HG03060 (cell line): ENCODE results near the gene CCDC7.
"Not testable (repeated sequence)": the region's sequence is repeated elsewhere in the genome, so short reads cannot be mapped to it uniquely, and the experiment has no call there.

Source experiments
- ATAC-seq: cut with Tn5 transposase; IDR thresholded peaks from one replicate; pipeline ENCODE4 v1.9.1; 2021; ENCODE audit warnings: low read depth, moderate number of reproducible peaks; ENCODE audit not compliant: unreplicated experiment

Gene CCDC7

DNA sequence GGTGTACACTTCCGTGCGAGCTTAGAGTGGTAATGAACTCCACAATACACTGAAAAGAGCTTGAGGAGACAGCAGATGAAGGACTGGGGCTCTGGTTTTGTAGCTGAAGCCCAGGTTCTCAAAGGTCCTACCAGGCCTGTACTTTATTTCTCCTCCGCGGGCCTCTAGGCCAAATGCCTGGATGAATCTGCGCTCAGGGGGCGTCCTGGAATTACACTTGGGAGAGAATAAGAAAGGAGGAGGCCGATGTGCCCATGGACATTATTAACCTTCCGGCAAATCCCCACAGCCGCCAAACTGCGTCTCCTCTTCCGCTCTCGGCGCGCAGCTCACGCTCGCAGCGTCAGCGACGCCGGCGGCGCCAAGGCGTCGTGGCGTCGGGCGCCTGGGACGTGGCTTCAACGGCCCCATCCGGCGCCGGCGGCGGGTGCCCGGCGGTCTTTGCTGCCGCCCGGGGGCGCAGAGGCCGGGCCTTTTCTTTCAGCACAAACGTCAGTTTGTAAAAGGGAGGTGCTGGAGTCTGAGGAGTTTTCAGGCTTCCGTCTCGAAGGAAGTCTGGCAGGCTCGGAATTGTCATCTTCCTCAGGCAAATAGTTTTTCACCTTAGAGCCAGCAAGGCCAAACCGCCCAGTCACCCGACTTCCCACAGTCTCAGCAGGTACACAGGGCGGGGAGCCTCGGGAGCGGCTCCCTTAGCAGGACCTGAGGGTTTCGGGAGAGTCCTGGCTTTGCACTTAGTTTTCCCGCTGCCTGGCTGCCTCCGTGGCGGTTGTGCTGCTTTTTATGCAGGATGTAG is at the start of gene CCDC7:
Gene CCDC7 (plus strand): TSS at position 401 of the 796 bp plus-strand sequence. CDS start 5,503 bp downstream, outside the sequence.
- ATAC-seq = peak; percentile 85

GRCh38 chr10:32397163-32397562 is 48.8 kb upstream of the CCDC7 start:
- ATAC-seq = not testable (repeated sequence)

- not testable (repeated sequence) for ATAC-seq
Measured at GRCh38 chr10:32399720-32400119, 46.2 kb upstream of the CCDC7 start.

- ATAC-seq = no peak
Measured at GRCh38 chr10:32400961-32401360, 45.0 kb upstream of the CCDC7 start.

DNA sequence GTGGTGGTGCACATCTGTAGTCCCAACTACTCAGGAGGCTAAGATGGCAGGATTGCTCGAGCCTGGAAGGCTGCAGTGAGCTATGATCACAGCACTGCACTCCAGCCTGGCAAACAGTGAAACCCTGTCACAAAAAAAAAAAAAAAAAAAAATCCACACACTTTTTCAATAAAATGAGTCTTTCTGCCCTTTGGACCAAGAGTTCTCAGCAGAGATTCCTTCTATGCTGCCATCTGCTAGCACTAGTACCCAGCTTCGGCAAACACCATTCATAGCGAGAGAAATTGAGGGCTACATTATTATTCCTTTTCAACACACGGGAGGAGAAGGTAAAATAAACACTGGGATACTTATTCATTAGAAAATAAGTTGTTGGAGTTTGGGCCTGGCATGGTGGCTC is 43.4 kb upstream of the CCDC7 start:
- no peak for ATAC-seq

DNA sequence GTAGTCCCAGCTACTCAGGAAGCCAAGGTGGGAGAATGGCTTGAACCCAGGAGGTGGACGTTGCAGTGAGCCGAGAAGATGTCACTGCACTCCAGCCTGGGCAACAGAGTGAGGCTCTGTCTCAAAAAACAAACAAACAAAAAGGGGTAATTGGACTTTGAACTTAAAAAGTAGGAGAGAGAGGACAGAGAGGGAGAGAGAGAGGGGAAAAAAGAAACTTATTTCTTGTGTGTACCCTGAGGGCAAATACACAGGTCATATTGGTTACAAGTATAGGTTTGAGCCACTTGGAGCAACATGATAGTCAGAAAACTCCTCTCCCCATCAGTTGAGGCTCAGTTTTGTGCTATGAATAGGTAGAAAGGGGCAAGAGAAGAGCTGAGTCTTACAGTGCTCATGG is 42.8 kb upstream of the CCDC7 start:
- ATAC-seq = no peak

GRCh38 chr10:32408690-32409089 is 37.2 kb upstream of the CCDC7 start:
- ATAC-seq = no peak

DNA sequence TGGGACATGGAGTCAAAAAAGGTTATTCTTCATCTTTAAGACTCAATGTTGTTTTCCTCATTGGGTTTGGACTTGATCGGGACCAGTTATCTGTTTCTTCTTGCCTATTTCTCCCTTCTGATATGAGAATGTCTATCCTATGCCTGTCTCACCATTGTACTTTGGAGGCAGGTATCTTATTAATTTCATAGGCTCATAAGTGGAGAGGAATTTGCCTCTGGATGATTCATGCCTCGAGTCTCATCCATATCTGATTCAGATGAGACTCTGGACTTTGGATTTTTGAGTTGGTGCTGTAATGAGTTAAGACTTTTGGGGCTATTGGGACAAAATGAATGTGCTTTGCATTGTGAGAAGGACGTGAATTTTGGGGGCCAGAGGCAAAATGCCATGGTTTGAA is 36.2 kb upstream of the CCDC7 start:
- no peak for ATAC-seq

DNA sequence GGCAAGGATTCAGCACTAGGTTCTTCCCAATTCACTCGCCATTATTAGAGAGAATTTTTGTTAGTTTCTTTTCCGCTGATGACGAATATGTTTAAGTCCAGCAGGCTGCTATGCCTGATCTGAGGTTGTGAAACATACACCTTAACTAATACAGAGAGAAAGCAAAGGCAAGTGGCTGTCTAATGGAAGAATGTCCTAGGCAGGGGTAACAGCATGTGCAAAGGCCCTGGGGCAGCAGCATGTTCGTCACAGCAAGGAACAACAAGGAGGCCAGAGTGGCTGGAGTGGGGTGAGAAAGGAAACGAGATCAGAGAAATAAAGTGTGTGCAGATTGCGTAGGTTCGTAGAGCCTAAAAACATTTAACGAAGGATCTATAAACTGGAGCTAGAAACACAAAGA is 35.4 kb upstream of the CCDC7 start:
- no peak for ATAC-seq

DNA sequence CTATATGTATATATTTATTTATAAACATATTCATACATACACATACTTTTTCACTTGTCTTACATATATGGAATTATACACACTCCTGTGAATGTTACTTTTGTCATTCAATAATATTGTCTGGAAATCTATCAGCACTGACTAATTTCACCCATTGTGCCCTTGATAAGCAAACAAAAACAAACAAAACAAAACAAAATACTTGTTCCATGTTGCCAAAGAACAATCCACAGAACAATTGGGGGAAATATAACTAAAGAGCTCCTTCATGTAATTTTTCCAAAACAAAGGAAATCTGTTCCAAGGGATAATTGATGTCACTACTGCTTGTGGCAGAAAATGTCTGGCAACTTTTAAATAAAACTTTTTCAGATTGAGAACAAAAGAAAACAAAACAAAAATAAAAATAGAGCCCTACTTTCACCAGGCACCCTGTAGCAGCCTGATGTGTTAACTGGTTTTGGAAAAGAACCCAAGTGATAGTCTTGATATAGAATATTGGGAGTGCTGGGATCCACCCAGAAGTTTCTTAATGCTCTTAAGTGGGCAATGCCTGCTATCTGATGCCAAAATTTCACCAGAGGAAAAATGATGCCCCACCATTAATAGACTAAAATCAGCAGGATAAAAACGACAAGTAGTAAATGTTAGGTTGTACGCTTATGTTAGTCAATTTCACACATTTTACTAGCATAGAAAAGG is 34.0 kb upstream of the CCDC7 start:
- no peak for ATAC-seq

DNA sequence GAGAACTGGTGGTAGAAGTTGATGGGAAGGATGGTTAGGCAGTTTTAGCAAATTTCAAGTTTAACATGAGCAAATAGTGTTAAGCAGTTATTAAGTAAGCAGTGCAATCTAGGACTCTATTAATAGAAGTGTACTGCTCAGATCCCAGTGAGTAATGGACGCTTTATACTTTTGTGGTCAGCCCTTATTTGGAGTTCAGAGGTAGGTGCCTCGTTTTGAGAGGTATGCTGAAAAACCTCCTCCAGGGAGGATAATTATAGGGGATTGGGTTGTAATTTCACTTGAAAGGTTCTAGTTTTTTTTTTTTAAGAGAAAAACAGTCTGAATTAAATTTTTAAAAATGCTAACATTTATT is 33.5 kb upstream of the CCDC7 start:
- ATAC-seq = no peak

- ATAC-seq = no peak
Measured at GRCh38 chr10:32413513-32413912, 32.4 kb upstream of the CCDC7 start.

- no peak for ATAC-seq
Measured at GRCh38 chr10:32415361-32415760, 30.6 kb upstream of the CCDC7 start.

DNA sequence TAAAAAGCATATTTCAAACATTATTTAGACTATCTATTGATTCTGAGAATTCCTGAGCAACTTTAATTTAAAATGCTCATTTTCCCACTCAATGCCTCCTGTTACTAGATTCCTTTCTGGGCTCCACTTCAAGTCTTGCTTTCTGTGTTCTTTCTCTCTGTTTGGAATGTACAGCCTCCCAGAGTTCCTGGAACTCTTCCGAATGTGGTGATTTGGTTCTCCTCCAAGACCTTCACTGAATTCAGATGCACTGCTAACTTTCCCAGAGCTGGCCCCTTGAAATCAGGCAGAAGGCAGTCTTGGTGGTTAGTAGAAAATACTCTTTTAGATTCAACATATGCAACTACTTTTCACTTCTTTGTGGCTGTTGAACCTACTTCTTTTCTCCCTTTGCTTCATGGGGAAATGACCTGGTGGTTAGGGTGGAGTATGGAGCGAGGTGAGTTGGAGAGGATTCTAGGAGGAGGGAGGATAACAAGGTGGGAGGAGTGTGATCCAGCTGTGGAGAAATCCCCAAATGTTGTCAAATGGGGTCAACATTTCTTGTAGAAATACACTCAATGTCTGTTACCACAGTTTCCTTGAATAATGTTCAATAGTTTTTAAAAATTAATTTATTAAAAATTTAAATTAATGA is 27.9 kb upstream of the CCDC7 start:
- ATAC-seq = no peak

DNA sequence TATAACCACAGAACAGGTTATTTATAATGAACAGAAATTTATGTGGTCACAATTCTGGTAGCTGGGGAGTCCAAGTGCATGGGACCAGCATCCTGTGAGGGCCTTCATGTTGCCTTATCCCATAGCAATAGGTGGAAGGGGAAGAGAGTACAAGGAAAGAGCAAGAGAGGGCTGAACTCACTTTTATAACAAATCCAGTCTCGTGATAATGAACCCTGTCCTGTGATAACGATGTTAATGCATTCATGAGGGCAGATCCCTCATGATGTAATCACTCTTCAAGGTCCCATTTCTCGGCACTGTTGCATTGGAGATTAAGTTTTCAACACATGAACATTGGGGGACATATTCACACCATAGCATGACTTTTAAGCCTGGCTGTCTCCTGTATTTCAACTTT is 27.4 kb upstream of the CCDC7 start:
- no peak for ATAC-seq

- no peak for ATAC-seq
Measured at GRCh38 chr10:32419615-32420014, 26.3 kb upstream of the CCDC7 start.

GRCh38 chr10:32426186-32426585 is 19.8 kb upstream of the CCDC7 start:
- no peak for ATAC-seq

DNA sequence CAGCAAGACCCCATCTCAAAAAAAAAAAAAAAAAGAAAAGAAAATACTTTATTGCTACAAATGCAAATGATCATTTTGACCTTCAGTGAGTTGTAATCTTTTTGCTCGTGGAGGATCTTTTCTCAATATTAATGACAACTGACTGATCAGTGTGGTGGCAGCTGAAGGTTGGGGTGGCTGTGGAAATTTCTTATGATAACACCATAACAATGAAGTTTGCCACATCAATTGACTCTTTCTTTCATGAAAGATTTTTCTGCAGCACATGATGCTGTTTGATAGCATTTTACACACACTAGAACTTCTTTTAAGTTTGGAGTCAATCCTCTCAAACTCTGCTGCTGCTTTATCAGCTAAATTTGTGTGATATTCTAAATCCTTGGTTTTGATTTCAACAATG is 12.4 kb upstream of the CCDC7 start:
- ATAC-seq = no peak

- ATAC-seq = no peak
Measured at GRCh38 chr10:32436215-32436614, 9.7 kb upstream of the CCDC7 start.

DNA sequence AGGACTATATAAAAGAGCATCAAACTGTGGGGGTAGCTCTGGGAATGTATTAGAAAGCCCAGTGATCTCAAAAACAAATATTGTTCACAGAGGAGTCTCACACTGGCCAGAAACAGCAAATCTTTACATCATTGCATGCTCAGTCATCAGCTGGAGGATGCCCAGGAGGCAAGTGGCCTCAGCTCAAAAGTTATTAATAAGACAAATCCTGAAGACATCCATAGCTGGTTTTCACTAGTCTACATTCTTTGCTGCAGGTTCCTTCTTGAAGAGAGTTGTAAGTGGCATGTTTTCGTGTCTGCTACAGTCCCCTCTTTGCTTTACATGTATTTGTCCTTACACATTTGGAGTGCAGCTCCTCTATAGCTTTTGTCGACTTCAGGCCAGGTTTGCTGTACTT is 8.6 kb upstream of the CCDC7 start:
- no peak for ATAC-seq

GRCh38 chr10:32445036-32445435 is 904 bp upstream of the CCDC7 start:
- no peak for ATAC-seq
